ENCODE data around the gene FTSJ1. TPM values are rescaled to one million over a fixed set of nuclear protein-coding genes. Genes with fewer than 3 reads are reported as not detected.

FTSJ1 gene
- total RNA-seq, 2 donors from 2014 or later = 44.3 to 56.1 TPM

GRCh38 chrX:48511560-48511959, 35.6 kb downstream of the FTSJ1 start:
- Histone ChIP-seq H3K27ac (no peak overlapping the region), H3K9me3 (no peaks in the 10 kb centered on the region), H3K36me3 (no peaks in the 10 kb centered on the region), H3K4me1 (replicated peaks) (no peaks in the 10 kb centered on the region), H3K27me3 (replicated peaks; ENCODE audit: insufficient read depth) (no peaks in the 10 kb centered on the region), H3K4me3 (no peak overlapping the region)
- DNase-seq (ENCODE audit: low spot score) = no peak
- 69% methylated on average over 4 of the region's 4 CpGs for WGBS
- TF ChIP-seq POLR2A (IDR thresholded peaks at IDR 0.05) (no peak), CTCF (IDR thresholded peaks at IDR 0.05) (peak in 2 of 4 experiments; percentile 15 to 23), POLR2AphosphoS5 (IDR thresholded peaks at IDR 0.05) (no peak)
- intact Hi-C loops (cut with DNase I) = no loop called here

- no peak overlapping the region for H3K27ac ChIP-seq
- H3K27me3 ChIP-seq (replicated peaks; ENCODE audit: insufficient read depth) = no peaks in the 10 kb centered on the region
- H3K4me3 ChIP-seq = no peak overlapping the region
- 90% methylated on average over 10 of the region's 20 CpGs for WGBS
- no peaks in the 10 kb centered on the region for H3K36me3 ChIP-seq
- intact Hi-C loops (cut with DNase I) = no loop called here
- no peaks in the 10 kb centered on the region for H3K4me1 ChIP-seq (replicated peaks)
- H3K9me3 ChIP-seq = no peaks in the 10 kb centered on the region
- TF ChIP-seq POLR2A (IDR thresholded peaks at IDR 0.05) = no peak
- no peak for TF ChIP-seq CTCF (IDR thresholded peaks at IDR 0.05)
- no peak for TF ChIP-seq POLR2AphosphoS5 (IDR thresholded peaks at IDR 0.05)
- no peak for DNase-seq (ENCODE audit: low spot score)
Measured at GRCh38 chrX:48512371-48512935, 36.5 kb downstream of the FTSJ1 start.

GRCh38 chrX:48513670-48514069, 37.7 kb downstream of the FTSJ1 start:
- Histone ChIP-seq H3K27me3 (replicated peaks; ENCODE audit: insufficient read depth) (no peaks in the 10 kb centered on the region), H3K9me3 (no peaks in the 10 kb centered on the region), H3K4me1 (replicated peaks) (no peaks in the 10 kb centered on the region), H3K27ac (no peak overlapping the region), H3K36me3 (no peaks in the 10 kb centered on the region), H3K4me3 (no peak overlapping the region)
- DNase-seq (ENCODE audit: low spot score) = no peak
- WGBS = 81% methylated on average over 3 of the region's 4 CpGs
- intact Hi-C loops (cut with DNase I) = no loop called here
- no peak for TF ChIP-seq POLR2AphosphoS5 (IDR thresholded peaks at IDR 0.05)
- TF ChIP-seq CTCF (IDR thresholded peaks at IDR 0.05) = no peak
- no peak for TF ChIP-seq POLR2A (IDR thresholded peaks at IDR 0.05)

GRCh38 chrX:48514126-48514806, 38.3 kb downstream of the FTSJ1 start:
- Histone ChIP-seq H3K9me3 (no peaks in the 10 kb centered on the region), H3K27me3 (replicated peaks; ENCODE audit: insufficient read depth) (no peaks in the 10 kb centered on the region), H3K36me3 (no peaks in the 10 kb centered on the region), H3K27ac (no peak overlapping the region), H3K4me3 (no peak overlapping the region), H3K4me1 (replicated peaks) (no peaks in the 10 kb centered on the region)
- DNase-seq (ENCODE audit: low spot score) = no peak
- TF ChIP-seq POLR2A (IDR thresholded peaks at IDR 0.05) (no peak), CTCF (IDR thresholded peaks at IDR 0.05) (no peak), POLR2AphosphoS5 (IDR thresholded peaks at IDR 0.05) (no peak)
- intact Hi-C loops (cut with DNase I) = no loop called here
- 68% methylated on average over 13 of the region's 16 CpGs for WGBS
